Measurements from ENCODE around the gene PCDHGB5.
"Not testable (repeated sequence)": the region's sequence is repeated elsewhere in the genome, so short reads cannot be mapped to it uniquely, and the experiment has no call there.

The PCDHGB5 gene

GRCh38 chr5:141375444-141376155 is 22.1 kb upstream of the PCDHGB5 start:
- DNase-seq (ENCODE audit: low read depth in 2 of 2) = not testable (repeated sequence)

GRCh38 chr5:141382469-141383294 is 15.1 kb upstream of the PCDHGB5 start, which contains the start of gene PCDHGA7:
Gene PCDHGA7 (plus strand): TSS chr5:141382742. CDS start chr5:141382900, 158 bp downstream.
- DNase-seq (ENCODE audit: low read depth in 2 of 2) = no peak

DNA sequence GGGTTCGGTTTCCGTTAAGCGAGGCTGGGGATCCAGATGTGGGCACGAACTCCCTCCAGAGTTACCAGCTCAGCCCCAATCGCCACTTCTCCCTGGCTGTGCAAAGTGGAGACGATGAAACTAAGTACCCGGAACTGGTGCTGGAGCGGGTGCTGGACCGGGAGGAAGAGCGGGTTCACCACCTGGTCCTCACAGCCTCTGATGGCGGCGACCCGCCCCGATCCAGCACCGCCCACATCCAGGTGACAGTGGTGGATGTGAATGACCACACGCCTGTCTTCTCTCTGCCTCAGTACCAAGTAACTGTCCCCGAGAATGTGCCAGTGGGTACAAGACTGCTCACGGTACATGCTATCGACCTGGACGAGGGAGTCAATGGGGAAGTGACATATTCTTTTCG is 14.4 kb upstream of the PCDHGB5 start:
- DNase-seq (ENCODE audit: low read depth in 2 of 2) = no peak

GRCh38 chr5:141384471-141385267 is 13.1 kb upstream of the PCDHGB5 start:
- DNase-seq (ENCODE audit: low read depth in 2 of 2) = no peak

DNA sequence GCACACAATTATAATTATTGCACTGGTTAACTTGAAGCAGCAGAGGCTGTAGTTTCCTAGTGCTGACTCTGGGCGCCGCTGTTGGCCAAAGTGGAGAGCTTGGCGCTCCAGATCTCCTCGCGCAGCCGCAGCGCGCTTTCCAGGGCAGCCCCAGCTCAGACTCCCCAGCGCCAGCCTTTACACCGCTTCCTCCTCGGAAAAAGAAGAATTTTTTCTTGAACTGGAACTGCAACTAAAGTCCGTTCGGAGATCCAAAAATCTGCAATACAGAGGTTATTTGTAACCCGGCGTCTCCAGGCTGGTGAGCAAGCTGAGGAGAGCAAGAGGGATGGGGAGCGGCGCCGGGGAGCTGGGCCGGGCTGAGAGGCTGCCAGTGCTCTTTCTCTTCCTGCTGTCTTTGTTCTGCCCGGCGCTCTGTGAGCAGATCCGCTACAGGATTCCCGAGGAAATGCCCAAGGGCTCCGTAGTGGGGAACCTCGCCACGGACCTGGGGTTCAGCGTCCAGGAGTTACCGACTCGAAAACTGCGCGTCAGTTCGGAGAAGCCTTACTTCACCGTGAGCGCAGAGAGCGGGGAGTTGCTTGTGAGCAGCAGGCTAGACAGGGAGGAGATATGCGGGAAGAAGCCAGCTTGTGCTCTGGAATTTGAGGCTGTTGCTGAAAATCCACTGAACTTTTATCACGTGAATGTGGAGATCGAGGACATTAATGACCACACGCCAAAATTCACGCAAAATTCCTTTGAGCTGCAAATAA is 10.0 kb upstream of the PCDHGB5 start, which contains the start of gene PCDHGB4:
PCDHGB4 (plus strand) TSS at position 142 of the 755 bp plus-strand sequence; CDS start at position 329, 187 bp downstream.
- DNase-seq (ENCODE audit: low read depth in 2 of 2) = not testable (repeated sequence)

DNA sequence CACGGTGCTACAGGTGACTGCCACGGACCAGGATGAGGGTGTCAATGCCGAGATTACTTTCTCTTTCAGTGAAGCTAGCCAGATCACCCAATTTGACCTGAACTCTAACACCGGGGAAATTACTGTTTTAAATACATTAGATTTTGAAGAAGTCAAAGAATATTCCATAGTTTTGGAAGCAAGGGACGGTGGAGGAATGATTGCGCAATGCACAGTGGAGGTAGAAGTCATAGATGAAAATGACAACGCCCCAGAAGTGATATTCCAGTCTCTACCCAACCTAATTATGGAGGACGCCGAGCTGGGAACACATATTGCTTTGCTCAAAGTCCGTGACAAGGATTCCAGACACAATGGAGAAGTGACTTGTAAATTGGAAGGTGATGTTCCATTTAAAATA is 9.1 kb upstream of the PCDHGB5 start:
- no peak for DNase-seq (ENCODE audit: low read depth in 2 of 2)

DNA sequence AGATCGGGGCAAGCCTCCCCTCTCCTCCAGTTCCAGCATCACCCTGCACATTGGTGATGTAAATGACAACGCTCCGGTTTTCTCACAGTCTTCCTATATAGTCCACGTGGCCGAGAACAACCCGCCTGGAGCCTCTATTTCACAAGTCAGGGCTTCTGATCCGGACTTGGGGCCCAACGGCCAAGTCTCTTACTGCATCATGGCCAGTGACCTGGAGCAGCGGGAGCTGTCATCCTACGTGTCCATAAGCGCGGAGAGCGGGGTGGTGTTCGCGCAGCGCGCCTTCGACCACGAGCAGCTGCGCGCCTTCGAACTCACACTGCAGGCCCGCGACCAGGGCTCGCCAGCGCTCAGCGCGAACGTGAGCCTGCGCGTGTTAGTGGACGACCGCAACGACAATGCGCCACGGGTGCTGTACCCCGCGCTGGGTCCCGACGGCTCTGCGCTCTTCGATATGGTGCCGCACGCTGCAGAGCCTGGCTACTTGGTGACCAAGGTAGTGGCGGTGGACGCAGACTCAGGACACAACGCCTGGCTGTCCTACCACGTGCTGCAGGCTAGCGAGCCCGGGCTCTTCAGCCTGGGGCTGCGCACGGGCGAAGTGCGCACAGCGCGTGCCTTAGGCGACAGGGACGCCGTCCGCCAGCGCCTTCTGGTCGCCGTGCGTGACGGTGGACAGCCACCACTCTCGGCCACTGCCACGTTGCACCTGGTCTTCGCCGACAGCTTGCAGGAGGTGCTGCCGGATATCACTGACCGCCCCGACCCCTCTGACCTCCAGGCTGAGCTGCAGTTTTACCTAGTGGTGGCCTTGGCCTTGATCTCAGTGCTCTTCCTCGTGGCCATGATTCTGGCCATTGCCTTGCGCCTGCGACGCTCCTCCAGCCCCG is 8.3 kb upstream of the PCDHGB5 start:
- no peak for DNase-seq (ENCODE audit: low read depth in 2 of 2)

GRCh38 chr5:141392429-141393198 is 5.1 kb upstream of the PCDHGB5 start, which contains the start of gene PCDHGA8:
Gene PCDHGA8 (plus strand): TSS chr5:141392633. CDS start chr5:141392814, 181 bp downstream.
- DNase-seq (ENCODE audit: low read depth in 2 of 2) = no peak

GRCh38 chr5:141393267-141393666 is 4.5 kb upstream of the PCDHGB5 start:
- no peak for DNase-seq (ENCODE audit: low read depth in 2 of 2)

DNA sequence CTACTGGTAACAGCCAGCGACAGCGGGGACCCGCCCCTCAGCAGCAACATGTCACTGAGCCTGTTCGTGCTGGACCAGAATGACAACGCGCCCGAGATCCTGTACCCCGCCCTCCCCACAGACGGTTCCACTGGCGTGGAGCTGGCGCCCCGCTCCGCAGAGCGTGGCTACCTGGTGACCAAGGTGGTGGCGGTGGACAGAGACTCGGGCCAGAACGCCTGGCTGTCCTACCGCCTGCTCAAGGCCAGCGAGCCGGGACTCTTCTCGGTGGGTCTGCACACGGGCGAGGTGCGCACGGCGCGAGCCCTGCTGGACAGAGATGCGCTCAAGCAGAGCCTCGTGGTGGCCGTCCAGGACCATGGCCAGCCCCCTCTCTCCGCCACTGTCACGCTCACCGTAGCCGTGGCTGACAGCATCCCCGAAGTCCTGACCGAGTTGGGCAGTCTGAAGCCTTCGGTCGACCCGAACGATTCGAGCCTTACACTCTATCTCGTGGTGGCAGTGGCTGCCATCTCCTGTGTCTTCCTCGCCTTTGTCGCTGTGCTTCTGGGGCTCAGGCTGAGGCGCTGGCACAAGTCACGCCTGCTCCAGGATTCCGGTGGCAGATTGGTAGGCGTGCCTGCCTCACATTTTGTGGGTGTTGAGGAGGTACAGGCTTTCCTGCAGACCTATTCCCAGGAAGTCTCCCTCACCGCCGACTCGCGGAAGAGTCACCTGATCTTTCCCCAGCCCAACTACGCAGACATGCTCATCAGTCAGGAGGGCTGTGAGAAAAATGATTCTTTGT is 3.2 kb upstream of the PCDHGB5 start:
- not testable (repeated sequence) for DNase-seq (ENCODE audit: low read depth in 2 of 2)

- DNase-seq (ENCODE audit: low read depth in 2 of 2) = no peak
These were observed 861 bp downstream of the PCDHGB5 start for GRCh38 chr5:141398608-141399007.

DNA sequence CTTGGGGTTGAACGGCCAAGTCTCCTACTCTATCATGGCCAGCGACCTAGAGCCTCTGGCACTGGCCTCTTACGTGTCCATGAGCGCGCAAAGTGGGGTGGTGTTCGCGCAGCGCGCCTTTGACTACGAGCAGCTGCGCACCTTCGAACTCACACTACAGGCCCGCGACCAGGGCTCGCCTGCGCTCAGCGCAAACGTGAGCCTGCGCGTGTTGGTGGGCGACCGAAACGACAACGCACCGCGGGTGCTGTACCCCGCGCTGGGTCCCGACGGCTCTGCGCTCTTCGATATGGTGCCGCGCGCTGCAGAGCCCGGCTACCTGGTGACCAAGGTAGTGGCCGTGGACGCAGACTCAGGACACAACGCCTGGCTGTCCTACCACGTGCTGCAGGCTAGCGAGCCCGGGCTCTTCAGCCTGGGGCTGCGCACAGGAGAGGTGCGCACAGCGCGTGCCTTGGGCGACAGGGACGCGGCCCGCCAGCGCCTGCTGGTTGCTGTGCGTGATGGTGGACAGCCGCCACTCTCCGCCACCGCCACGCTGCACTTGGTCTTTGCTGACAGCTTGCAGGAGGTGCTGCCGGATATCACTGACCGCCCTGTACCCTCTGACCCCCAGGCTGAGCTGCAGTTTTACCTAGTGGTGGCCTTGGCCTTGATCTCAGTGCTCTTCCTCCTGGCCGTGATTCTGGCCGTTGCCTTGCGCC is 2.0 kb downstream of the PCDHGB5 start:
- no peak for DNase-seq (ENCODE audit: low read depth in 2 of 2)

DNA sequence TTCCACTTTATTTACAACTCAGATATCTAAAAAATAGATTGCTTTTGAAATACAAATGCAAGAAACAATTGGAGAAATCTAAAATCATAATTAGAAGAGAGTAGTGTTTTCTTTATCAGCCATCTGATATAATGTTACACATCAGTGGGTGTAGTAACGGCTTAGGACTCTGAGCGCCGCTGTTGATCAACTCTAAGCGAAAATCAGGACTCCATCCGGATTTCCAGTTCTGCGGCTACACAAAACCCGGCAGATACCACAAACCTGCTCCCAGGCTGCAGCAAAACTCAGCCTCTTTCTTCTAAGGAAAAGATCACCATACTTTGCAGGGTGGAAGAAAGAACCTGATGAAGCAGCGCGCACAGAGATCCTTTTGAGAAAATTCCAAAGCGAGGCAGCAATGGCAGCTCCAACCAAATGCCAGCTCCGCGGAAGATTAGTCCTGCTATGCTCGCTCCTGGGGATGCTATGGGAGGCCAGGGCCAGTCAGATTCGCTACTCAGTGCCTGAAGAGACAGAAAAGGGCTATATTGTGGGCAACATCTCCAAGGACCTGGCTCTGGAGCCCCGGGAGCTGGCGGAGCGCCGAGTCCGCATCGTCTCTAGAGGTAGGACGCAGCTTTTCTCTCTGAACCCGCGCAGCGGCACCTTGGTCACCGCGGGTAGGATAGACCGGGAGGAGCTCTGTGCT is 5.0 kb downstream of the PCDHGB5 start, which contains the start of gene PCDHGA9:
PCDHGA9 (plus strand) TSS at position 226 of the 691 bp plus-strand sequence; CDS start at position 401, 175 bp downstream.
- DNase-seq (ENCODE audit: low read depth in 2 of 2) = no peak

DNA sequence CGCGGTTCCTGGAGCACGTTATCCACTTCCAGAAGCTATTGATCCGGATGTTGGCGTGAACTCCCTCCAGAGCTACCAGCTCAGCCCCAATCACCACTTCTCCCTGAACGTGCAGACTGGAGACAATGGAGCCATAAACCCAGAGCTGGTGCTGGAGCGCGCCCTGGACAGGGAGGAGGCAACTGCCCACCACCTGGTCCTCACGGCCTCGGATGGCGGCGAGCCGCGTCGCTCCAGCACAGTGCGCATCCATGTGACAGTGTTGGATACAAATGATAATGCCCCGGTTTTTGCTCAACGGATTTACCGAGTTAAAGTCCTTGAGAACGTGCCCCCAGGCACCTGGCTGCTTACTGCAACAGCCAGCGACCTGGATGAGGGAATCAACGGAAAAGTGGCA is 5.6 kb downstream of the PCDHGB5 start:
- no peak for DNase-seq (ENCODE audit: low read depth in 2 of 2)

DNA sequence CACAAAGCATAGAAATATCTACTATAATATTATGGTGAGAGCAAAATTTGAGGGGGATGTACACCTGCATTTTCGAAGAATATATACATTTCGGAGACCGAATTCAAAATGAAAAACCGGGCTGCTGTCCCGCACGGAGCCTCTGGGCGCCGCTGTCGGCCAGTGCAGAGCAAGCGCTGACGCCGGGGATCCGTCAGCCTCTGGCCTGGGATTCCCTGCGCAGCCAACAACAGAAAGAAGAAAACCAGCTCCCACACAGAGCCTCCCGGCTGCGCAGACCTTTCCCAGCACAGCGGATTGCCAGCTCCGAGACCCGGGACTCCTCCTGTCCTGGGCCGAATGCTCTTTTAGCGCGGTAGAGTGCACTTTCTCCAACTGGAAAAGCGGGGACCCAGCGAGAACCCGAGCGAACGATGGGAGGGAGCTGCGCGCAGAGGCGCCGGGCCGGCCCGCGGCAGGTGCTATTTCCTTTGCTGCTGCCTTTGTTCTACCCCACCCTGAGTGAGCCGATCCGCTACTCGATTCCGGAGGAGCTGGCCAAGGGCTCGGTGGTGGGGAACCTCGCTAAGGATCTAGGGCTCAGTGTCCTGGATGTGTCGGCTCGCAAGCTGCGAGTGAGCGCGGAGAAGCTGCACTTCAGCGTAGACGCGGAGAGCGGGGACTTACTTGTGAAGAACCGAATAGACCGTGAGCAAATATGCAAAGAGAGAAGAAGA is 10.2 kb downstream of the PCDHGB5 start, which contains the start of gene PCDHGB6:
PCDHGB6 (plus strand) TSS at position 232 of the 716 bp plus-strand sequence; CDS start at position 414, 182 bp downstream.
- not testable (repeated sequence) for DNase-seq (ENCODE audit: low read depth in 2 of 2)

DNA sequence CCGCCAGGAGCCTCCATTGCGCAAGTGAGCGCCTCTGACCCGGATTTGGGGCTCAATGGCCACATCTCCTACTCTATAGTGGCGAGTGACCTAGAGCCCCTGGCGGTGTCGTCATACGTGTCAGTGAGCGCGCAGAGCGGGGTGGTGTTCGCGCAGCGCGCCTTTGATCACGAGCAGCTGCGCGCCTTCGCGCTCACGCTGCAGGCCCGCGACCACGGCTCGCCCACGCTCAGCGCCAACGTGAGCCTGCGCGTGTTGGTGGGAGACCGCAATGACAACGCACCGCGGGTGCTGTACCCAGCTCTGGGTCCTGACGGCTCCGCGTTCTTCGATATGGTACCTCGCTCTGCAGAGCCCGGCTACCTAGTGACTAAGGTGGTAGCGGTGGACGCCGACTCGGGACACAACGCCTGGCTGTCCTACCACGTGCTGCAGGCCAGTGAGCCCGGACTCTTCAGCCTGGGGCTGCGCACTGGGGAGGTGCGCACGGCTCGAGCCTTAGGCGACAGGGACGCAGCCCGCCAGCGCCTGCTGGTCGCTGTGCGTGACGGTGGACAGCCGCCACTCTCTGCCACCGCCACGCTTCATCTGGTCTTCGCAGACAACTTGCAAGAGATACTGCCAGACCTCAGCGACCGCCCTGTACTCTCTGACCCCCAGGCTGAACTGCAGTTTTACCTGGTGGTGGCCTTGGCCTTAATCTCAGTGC is 12.0 kb downstream of the PCDHGB5 start:
- no peak for DNase-seq (ENCODE audit: low read depth in 2 of 2)

Data from stimulated activated CD8-positive, alpha-beta memory T cell treated with anti-CD3 and anti-CD28 coated beads, Interleukin-7, amount 100 ng/mL, for 4 hours (primary cell).